Lower lobe of right lung (tissue), 2 donors: ENCODE data around the gene PMPCA. TPM values are rescaled to one million over a fixed set of nuclear protein-coding genes. Genes with fewer than 3 reads are reported as not detected.

ENCODE experiments used
- ATAC-seq, 2 donors: fragments of 200-7000 bp; cut with Tn5 transposase; one replicate each; pipeline ENCODE4 v1.9.1; 2020 to 2022; ENCODE audit warnings: mild to moderate bottlenecking in 2 of 2, moderate library complexity in 2 of 2
- DNase-seq: peaks from one replicate; pipeline ENCODE4 v3.0.0-alpha.2; 2020
- H3K27ac ChIP-seq: fragments of 200-600 bp; one replicate; pipeline ENCODE4 v1.8.0; 2022
- H3K27me3 ChIP-seq: fragments of 200-600 bp; one replicate; pipeline ENCODE4 v1.8.0; 2022; ENCODE audit warnings: low read depth
- H3K36me3 ChIP-seq: fragments of 200-600 bp; one replicate; pipeline ENCODE4 v1.8.0; 2022; ENCODE audit warnings: mild to moderate bottlenecking
- H3K4me1 ChIP-seq: fragments of 200-600 bp; one replicate; pipeline ENCODE4 v1.8.0; 2022
- H3K4me3 ChIP-seq: fragments of 200-600 bp; one replicate; pipeline ENCODE4 v1.8.0; 2022; ENCODE audit warnings: mild to moderate bottlenecking
- H3K9me3 ChIP-seq: fragments of 200-600 bp; one replicate; pipeline ENCODE4 v1.8.0; 2022
- intact Hi-C: fragments of 100-400 bp; cut with DNase I; formaldehyde crosslinking; loops from one replicate; pipeline ENCODE4 v1.11.0; 2022
- total RNA-seq: library from RNA; stranded (reverse); fragmentation: NEBNext Ultra II Directional; extraction: Animal tissue kit (Norgen Biotek cat#: 25700); gene quantifications from one replicate; pipeline ENCODE4 v1.2.1, GENCODE V29; 2021
- TF ChIP-seq, protein P1 (sequence below): fragments of 200-600 bp; IDR thresholded peaks from one replicate; pipeline ENCODE4 v1.8.0; 2022; ENCODE audit warnings: antibody characterized with exemption, mild to moderate bottlenecking
- donor health status: DM: no; HTN: yes; CAD: no; lungs with severe emphysema.

PMPCA gene
- total RNA-seq, 1 donor from 2014 or later, result 43.2 TPM

DNA sequence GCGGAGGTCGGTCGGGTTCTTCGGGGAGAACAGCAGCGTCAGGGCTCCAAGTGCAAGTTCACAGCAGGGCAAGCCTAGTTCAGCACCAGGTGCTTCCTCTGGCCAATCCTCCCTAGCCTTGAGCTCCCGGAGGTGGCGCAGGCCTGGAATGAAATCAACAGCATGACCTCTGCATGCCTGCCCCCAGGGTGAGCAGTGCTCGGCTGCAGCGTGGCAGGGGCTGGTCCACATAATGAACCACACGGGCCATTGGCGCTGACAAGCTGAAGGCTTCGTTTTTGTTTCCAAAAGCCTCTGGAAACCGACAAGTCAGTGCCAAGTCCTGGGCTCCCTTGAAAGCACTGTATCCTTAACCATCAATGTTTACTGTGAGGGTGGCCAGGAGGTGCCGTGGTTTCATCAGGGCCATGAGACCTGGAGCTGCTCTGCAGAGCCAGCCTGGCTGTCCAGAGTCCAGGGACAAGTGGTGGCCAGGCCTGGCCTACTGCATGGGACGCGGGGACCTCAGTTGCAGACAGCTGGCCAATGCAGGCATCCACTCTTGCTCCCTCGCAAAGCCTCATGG lies 31.3 kb downstream of the PMPCA start:
- TF ChIP-seq, protein P1, sequence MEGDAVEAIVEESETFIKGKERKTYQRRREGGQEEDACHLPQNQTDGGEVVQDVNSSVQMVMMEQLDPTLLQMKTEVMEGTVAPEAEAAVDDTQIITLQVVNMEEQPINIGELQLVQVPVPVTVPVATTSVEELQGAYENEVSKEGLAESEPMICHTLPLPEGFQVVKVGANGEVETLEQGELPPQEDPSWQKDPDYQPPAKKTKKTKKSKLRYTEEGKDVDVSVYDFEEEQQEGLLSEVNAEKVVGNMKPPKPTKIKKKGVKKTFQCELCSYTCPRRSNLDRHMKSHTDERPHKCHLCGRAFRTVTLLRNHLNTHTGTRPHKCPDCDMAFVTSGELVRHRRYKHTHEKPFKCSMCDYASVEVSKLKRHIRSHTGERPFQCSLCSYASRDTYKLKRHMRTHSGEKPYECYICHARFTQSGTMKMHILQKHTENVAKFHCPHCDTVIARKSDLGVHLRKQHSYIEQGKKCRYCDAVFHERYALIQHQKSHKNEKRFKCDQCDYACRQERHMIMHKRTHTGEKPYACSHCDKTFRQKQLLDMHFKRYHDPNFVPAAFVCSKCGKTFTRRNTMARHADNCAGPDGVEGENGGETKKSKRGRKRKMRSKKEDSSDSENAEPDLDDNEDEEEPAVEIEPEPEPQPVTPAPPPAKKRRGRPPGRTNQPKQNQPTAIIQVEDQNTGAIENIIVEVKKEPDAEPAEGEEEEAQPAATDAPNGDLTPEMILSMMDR, result no peak
- no peaks in the 10 kb centered on the region for H3K9me3 ChIP-seq
- DNase-seq, result no peak
- H3K4me1 ChIP-seq, result peaks cover 25% of the 10 kb centered on the region
- ATAC-seq, result no peak
- H3K4me3 ChIP-seq, result no peak overlapping the region
- H3K36me3 ChIP-seq, result peaks cover 65% of the 10 kb centered on the region
- H3K27me3 ChIP-seq, result no peaks in the 10 kb centered on the region
- no peak overlapping the region for H3K27ac ChIP-seq
- intact Hi-C loops, result no loop called here

DNA sequence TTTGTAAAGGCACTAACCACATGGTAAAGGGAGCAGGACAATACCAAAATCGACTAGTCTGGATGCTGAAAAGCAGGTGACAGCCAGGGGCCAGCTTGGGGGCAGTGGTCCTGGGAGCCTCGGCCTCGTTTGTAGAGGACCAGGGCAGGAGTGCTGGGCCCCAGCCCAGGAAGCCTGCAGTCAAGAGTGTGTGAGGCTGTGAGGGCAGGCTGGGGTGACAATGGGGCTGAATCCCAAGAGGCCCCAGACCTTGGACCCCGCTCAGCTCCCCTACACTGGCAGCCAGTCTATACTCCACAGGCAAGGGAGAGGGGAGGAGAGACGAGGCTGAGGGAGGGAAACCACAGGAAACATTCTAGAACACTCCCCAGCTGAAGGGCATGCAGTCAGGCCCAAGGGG lies 31.8 kb downstream of the PMPCA start:
- Histone ChIP-seq H3K4me1 (peaks cover 20% of the 10 kb centered on the region), H3K4me3 (no peak overlapping the region), H3K27me3 (no peaks in the 10 kb centered on the region), H3K9me3 (no peaks in the 10 kb centered on the region), H3K27ac (no peak overlapping the region), H3K36me3 (peaks cover 70% of the 10 kb centered on the region)
- intact Hi-C loops, result no loop called here
- DNase-seq (no peak), ATAC-seq (no peak)
- TF ChIP-seq, protein P1, result no peak

DNA sequence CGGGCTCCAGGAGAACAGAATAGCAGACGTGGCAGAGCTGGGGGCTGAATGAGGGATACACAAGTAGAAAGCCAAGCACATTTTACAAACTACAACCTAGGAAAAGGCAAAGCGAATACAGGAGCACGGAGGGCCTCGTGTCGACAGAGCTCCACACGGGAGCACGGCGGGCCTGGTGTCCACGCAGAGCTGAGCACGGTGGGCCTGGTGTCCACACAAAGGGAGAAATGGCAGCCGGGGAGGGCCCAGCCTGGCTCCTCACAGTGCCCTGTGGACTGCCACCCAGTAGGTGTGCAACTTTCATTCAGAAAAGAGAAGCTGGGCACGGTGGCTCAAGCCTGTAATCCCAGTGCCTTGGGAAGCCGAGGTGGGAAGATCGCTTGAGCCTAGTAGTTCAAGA lies 32.6 kb downstream of the PMPCA start:
- Histone ChIP-seq H3K36me3 (peaks cover 78% of the 10 kb centered on the region), H3K9me3 (no peaks in the 10 kb centered on the region), H3K27me3 (no peaks in the 10 kb centered on the region), H3K4me1 (peaks cover 12% of the 10 kb centered on the region), H3K27ac (no peak overlapping the region), H3K4me3 (no peak overlapping the region)
- no peak for ATAC-seq
- TF ChIP-seq, protein P1, result no peak
- no peak for DNase-seq
- intact Hi-C loops, result no loop called here

DNA sequence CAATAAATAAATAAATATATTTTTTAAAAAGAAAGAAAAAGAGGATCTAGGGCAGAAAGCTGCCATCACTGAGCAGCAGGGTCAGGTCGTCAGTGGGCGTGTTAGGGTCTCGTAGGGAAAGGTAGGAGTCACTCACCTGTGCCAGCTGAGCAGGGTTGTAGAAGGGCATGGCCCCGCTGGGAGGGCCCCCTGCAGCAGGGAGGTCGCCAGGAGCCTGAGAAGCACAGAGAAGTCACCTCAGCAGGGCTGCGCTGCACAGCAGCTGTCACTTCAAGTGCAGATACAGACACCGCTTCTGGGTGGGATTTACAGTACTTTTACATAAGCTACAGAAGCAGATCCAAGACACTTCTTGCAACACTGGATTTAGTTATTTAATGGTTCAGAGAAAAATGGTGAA lies 33.2 kb downstream of the PMPCA start:
- TF ChIP-seq, protein P1, result no peak
- Histone ChIP-seq H3K4me3 (no peak overlapping the region), H3K27ac (no peak overlapping the region), H3K27me3 (no peaks in the 10 kb centered on the region), H3K9me3 (no peaks in the 10 kb centered on the region), H3K36me3 (peaks cover 80% of the 10 kb centered on the region), H3K4me1 (peaks cover 6% of the 10 kb centered on the region)
- ATAC-seq, result no peak
- DNase-seq, result no peak
- intact Hi-C loops, result no loop called here

DNA sequence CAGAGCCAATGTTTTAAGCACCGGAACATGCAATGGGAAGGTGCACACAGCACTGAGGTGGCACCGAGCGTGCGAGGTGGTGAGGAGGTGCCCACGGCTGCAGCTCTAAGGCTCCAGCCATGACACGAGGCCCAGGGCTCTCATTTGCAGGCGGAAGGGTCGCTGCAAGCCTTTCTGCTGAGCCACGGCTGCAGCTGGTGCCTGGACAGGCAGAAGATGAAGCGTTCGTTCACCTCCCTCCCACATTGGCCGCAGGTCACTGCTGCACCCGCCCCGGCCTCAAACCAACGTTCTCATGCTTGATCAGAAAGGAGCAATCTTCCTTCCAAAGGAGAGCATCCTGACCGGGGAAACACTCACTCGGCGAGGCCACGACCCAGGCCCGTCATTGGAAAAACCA lies 33.6 kb downstream of the PMPCA start:
- TF ChIP-seq, protein P1, result no peak
- DNase-seq (no peak), ATAC-seq (no peak)
- Histone ChIP-seq H3K9me3 (no peaks in the 10 kb centered on the region), H3K27me3 (no peaks in the 10 kb centered on the region), H3K27ac (no peak overlapping the region), H3K4me3 (no peak overlapping the region), H3K4me1 (peaks cover 6% of the 10 kb centered on the region), H3K36me3 (peaks cover 84% of the 10 kb centered on the region)
- intact Hi-C loops, result no loop called here
